Measurements from ENCODE around the gene PRR23E.

Gene PRR23E

DNA sequence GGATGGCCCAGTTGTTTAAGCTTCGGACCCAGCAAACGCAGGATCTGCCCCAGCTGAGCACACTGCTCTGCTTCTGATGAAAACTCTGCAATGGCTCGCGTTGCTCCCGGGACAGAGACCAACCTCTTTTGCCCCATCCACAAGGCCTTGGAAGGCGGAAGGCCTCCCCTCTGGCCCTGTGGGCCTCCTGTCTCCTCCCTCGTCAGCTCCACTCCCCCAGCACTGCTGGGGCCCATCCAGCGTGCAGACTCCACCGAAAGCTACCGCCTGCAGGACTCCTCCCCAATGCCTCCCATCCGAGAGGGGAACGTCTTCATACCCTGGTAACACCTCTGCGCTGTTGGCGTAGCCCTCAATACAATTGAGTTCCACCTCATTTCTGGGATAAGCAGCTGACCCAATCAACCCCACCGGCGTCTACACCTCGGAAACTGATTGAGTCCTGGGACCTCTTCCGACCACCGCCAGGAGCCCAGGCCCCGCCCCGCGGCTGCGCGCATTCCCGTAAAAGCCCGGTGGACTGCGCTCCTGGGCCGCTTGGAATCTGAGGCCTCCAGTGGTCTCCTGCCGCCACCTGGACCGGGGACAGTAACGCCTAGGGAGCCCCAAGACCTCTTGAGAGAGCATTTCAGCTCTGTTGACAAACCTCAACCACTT lies at the start of gene PRR23E:
Gene PRR23E (plus strand): TSS at position 556 of the 657 bp plus-strand sequence. CDS start 3,555 bp downstream, outside the sequence.
- DNase-seq (ENCODE audit: low spot score) = no peak

GRCh38 chr3:127143172-127143571 lies 49.8 kb upstream of the PRR23E start:
- DNase-seq (ENCODE audit: low spot score) = no peak

- DNase-seq (ENCODE audit: low spot score) = no peak
Observed at GRCh38 chr3:127144631-127145030, 48.3 kb upstream of the PRR23E start.

- no peak for DNase-seq (ENCODE audit: low spot score)
Observed at GRCh38 chr3:127145266-127145665, 47.7 kb upstream of the PRR23E start.

GRCh38 chr3:127147291-127147885 lies 45.5 kb upstream of the PRR23E start:
- DNase-seq (ENCODE audit: low spot score) = no peak

DNA sequence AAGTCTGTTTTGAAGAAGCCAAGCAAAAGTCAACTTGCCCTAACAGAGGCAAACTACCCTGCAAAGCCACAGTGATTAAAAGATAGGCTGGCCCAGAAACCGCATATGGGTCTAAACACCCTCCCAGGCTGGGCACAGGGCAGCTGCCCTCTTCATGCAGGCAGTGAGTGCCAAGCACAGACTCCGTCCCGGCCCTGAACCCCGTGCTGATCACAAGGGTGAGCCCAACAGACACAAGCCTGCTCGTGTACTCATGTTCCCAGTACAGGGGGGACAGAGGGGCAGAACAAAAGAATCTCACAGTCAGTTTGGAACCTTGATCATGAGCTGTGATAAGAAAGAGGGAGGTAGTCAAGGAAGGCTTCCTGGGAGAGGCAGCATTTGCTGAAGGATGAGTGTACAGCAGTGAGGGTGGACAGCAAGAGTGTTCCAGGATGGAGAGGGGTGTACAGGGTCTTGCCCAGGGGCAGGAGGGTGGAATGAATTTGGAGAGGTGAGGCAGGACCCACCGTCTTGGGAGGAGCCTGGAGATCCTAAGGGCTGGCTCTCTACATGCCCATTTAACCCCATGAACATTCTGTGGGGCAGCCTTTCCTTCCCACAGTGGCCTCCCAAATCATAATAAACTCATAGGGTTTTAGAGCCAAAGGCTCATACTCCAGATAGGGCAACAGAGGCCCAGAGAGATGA lies 43.2 kb upstream of the PRR23E start:
- DNase-seq (ENCODE audit: low spot score) = no peak

- no peak for DNase-seq (ENCODE audit: low spot score)
Observed at GRCh38 chr3:127150513-127151250, 42.2 kb upstream of the PRR23E start.

DNA sequence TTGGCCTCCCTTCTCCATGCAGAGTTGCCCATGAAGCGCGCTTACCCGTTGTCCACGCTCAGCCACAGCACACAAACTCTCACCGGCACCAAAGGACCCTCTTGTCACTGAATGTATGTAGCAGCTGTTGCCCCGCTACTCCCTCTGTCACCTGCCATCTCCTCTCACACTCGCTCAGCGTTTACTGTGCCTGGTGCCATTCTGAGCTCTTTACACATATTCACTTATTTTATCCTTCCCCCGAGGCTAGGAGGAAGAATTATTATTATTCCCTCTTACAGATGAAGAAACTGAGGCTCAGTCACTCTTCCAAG lies 41.7 kb upstream of the PRR23E start:
- no peak for DNase-seq (ENCODE audit: low spot score)

GRCh38 chr3:127151992-127152650 lies 40.8 kb upstream of the PRR23E start:
- DNase-seq (ENCODE audit: low spot score) = no peak

GRCh38 chr3:127152684-127153505 lies 40.0 kb upstream of the PRR23E start:
- no peak for DNase-seq (ENCODE audit: low spot score)

- no peak for DNase-seq (ENCODE audit: low spot score)
Observed at GRCh38 chr3:127153506-127153815, 39.5 kb upstream of the PRR23E start.

- no peak for DNase-seq (ENCODE audit: low spot score)
Observed at GRCh38 chr3:127156338-127157050, 36.4 kb upstream of the PRR23E start.

- no peak for DNase-seq (ENCODE audit: low spot score)
Observed at GRCh38 chr3:127157171-127157828, 35.6 kb upstream of the PRR23E start.

- DNase-seq (ENCODE audit: low spot score) = peak; percentile 57
Observed at GRCh38 chr3:127158614-127159229, 34.2 kb upstream of the PRR23E start.

DNA sequence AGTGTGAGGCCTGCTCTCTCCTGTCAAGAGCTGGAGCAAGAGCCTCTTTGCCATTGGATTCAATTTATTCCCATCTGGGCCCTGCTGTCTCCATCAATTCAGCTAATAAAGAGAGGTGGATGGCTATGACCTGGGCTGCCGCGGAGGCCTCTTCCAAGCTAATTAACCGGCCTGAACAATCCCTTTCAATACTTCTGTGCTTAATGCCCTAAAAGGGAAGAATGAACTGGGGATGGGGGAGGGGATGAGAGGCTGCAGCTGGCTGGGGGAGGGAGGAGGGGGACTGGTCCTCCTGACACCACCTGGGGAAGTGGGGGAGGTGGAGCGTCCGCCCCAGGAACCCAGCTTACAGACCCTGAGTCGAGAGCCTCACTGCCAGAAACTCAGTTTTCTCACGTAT lies 33.4 kb upstream of the PRR23E start:
- DNase-seq (ENCODE audit: low spot score) = no peak

DNA sequence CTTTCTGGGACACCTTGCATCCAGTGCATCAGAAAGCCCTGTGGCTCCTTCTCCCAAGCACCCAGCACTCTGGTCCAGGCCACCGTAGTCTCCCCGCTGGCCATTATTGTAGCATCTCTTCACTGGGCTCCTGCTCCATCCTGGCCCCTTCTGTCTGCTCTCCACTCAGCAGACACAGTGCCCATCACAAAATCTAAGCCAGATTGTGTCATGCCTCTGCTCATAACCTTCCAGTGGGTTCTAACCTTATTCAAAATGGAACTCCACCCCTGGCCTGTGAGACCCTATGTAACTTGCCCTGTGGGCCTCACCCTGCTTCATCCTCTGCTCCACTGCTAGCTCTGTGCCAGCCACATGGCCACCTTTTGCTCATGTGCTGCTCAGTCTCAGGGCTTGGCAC lies 31.7 kb upstream of the PRR23E start:
- DNase-seq (ENCODE audit: low spot score) = no peak

- no peak for DNase-seq (ENCODE audit: low spot score)
Observed at GRCh38 chr3:127161973-127162579, 30.9 kb upstream of the PRR23E start.

DNA sequence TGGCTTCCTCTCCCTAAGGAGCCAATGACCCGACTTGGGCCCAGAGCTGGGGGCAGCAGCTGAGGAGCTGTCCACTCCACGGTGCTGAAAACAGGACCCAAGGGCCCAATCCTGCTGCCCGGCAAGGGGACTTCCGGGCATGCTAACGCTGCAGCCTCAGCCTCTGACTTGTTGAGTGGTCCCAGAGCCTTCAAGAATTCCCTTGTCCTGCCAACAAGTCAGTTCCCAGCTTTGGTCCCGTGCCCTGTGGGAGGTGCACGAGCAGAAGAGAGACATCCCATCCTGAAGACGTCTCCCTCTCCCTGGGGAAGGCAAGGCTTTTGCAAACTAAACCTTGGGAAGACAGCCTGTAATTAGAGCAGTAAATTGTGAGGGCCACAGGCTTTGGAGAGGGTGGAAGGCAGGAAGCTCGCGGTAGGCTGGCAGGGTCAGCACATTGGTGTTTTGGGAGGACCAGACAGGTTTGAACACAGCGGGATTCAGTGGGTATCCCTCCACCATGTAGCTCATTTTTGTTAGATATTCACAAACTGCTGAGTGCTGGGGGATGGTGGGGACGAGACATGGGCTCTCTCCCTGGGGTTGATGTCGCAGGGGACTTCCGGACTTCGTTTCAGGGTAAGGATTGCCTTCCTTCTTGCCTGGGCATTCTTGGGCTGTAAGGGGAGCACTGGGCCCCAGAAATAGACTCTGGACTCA lies 29.8 kb upstream of the PRR23E start:
- no peak for DNase-seq (ENCODE audit: low spot score)

- DNase-seq (ENCODE audit: low spot score) = no peak
Observed at GRCh38 chr3:127164615-127165014, 28.3 kb upstream of the PRR23E start.

Data from AG08395 (cell line).